Kidney (tissue), 14 donors: Measurements from ENCODE around the gene ATP2B3. TPM values are rescaled to one million over a fixed set of nuclear protein-coding genes. Genes with fewer than 3 reads are reported as not detected.

Source experiments
- DNase-seq, 5 donors: peaks; one replicate each; pipeline ENCODE4 v3.0.0-alpha.2; 2013 to 2020
- FAIRE-seq: peaks from 2 replicates; lab custom pipeline; 2012; peaks lifted over from hg19 to GRCh38; lab: Jason Lieb, UNC
- H3K27ac ChIP-seq, 2 donors: one replicate each; pipeline ENCODE4 v1.7.0; 2013; ENCODE audit warnings: low read depth in 2 of 2, low read length in 2 of 2, inconsistent platforms in 1 of 2
- H3K27me3 ChIP-seq: one replicate; pipeline ENCODE4 v1.7.1; 2013; ENCODE audit warnings: low read length, inconsistent platforms; ENCODE audit not compliant: control insufficient read depth, insufficient read depth
- H3K36me3 ChIP-seq, 3 donors: one replicate each; pipeline versions ENCODE4 v1.7.0 to v1.7.1; 2013; ENCODE audit warnings: low read length in 3 of 3, control low read depth in 1 of 3, inconsistent platforms in 1 of 3; ENCODE audit not compliant: insufficient read depth in 3 of 3, control insufficient read depth in 2 of 3
- H3K4me1 ChIP-seq, 3 donors: one replicate each; pipeline versions ENCODE4 v1.7.0 to v1.7.1; 2013; ENCODE audit warnings: low read length in 3 of 3, inconsistent platforms in 1 of 3, low read depth in 1 of 3; ENCODE audit not compliant: control insufficient read depth in 2 of 3, insufficient read depth in 2 of 3
- H3K4me3 ChIP-seq, 3 donors: one replicate each; pipeline versions ENCODE4 v1.7.0 to v1.8.1; 2013; ENCODE audit warnings: low read length in 3 of 3, control low read depth in 1 of 3, inconsistent platforms in 1 of 3
- H3K9ac ChIP-seq, 3 donors: one replicate each; pipeline versions ENCODE4 v1.7.0 to v1.7.1; 2013; ENCODE audit warnings: low read length in 3 of 3, control low read depth in 1 of 3, inconsistent platforms in 1 of 3
- H3K9me3 ChIP-seq, 3 donors: one replicate each; pipeline versions ENCODE4 v1.7.0 to v1.7.1; 2013; ENCODE audit warnings: low read length in 3 of 3, control low read depth in 1 of 3, inconsistent platforms in 1 of 3; ENCODE audit not compliant: control insufficient read depth in 2 of 3, insufficient read depth in 1 of 3
- CTCF ChIP-seq: IDR thresholded peaks from 3 replicates; pipeline ENCODE4 v1.5.1; 2012; ENCODE audit warnings: mild to moderate bottlenecking, moderate library complexity, borderline replicate concordance; ENCODE audit not compliant: insufficient read depth; ENCODE audit errors: extremely low read depth
- intact Hi-C: fragments of 100-400 bp; cut with DNase I; formaldehyde crosslinking; loops from one replicate; pipeline ENCODE4 v1.11.1; 2022
- polyA plus RNA-seq: library from polyadenylated mRNA; stranded (reverse); fragments of 350-450 nt; fragmentation: Illumina TruSeq; extraction: RNeasy Lipid Tissue Mini Kit (QIAGEN cat#74804); gene quantifications from one replicate; pipeline ENCODE4 v1.2.3, GENCODE V29; 2014; ENCODE audit warnings: low read depth, low replicate concordance; ENCODE audit not compliant: insufficient read depth
- total RNA-seq: library from RNA; stranded (reverse); fragmentation: NEBNext Ultra II Directional; extraction: Animal tissue kit (Norgen Biotek cat#: 25700); gene quantifications from one replicate; pipeline ENCODE4 v1.2.1, GENCODE V29; 2021
- donor health status: control.
- donor health status: control.
- donor health status: control.
- donor health status: control.
- donor health status: control.
- donor health status: DM: yes; HTN: yes; CAD: no.
- donor health status: Normal renal cell carcinoma (clear cell type).

ATP2B3 gene
- total and polyA plus RNA-seq, 2 donors from 2014 or later = 0.37 TPM; not detected in 1

- H3K9ac ChIP-seq = no peak overlapping the region
- no peaks in the 10 kb centered on the region for H3K9me3 ChIP-seq
- TF ChIP-seq CTCF = no peak
- H3K4me3 ChIP-seq = no peak overlapping the region
- peak overlapping the region; percentile 43 to 52 for H3K27ac ChIP-seq
- H3K4me1 ChIP-seq = peaks cover 0 to 13% (median 0%) of the 10 kb centered on the region in 3 donors
- H3K36me3 ChIP-seq = no peaks in the 10 kb centered on the region
- H3K27me3 ChIP-seq = no peaks in the 10 kb centered on the region
- intact Hi-C loops = no loop called here
- DNase-seq = peak; percentile 61 to 90 (median 72)
- FAIRE-seq = no peak
Measured at GRCh38 chrX:153488231-153488914, 29.1 kb upstream of the ATP2B3 start.

GRCh38 chrX:153490217-153490930, 27.1 kb upstream of the ATP2B3 start:
- Histone ChIP-seq H3K27ac (no peak overlapping the region), H3K4me1 (peaks cover 0 to 13% (median 0%) of the 10 kb centered on the region in 3 donors), H3K4me3 (no peak overlapping the region), H3K9me3 (no peaks in the 10 kb centered on the region), H3K27me3 (no peaks in the 10 kb centered on the region), H3K36me3 (no peaks in the 10 kb centered on the region), H3K9ac (no peak overlapping the region)
- DNase-seq (no peak), FAIRE-seq (no peak)
- TF ChIP-seq CTCF = no peak
- intact Hi-C loops = no loop called here

- no peak for TF ChIP-seq CTCF
- H3K4me1 ChIP-seq = peaks cover 0 to 13% (median 0%) of the 10 kb centered on the region in 3 donors
- H3K9ac ChIP-seq = no peak overlapping the region
- no peaks in the 10 kb centered on the region for H3K27me3 ChIP-seq
- H3K27ac ChIP-seq = no peak overlapping the region
- H3K4me3 ChIP-seq = no peak overlapping the region
- no peaks in the 10 kb centered on the region for H3K36me3 ChIP-seq
- intact Hi-C loops = no loop called here
- FAIRE-seq (no peak), DNase-seq (peak in 3 of 5 donors; percentile 32 to 57 (median 53))
- no peaks in the 10 kb centered on the region for H3K9me3 ChIP-seq
Measured at GRCh38 chrX:153491351-153491914, 26.0 kb upstream of the ATP2B3 start.
